RPMI8226 (cell line): ENCODE results near the gene DLEC1.
"Not testable (repeated sequence)": the region's sequence is repeated elsewhere in the genome, so short reads cannot be mapped to it uniquely, and the experiment has no call there.

ENCODE experiments used
- DNase-seq: peaks from one replicate; pipeline ENCODE4 v3.0.0-alpha.2; 2015

The DLEC1 gene

DNA sequence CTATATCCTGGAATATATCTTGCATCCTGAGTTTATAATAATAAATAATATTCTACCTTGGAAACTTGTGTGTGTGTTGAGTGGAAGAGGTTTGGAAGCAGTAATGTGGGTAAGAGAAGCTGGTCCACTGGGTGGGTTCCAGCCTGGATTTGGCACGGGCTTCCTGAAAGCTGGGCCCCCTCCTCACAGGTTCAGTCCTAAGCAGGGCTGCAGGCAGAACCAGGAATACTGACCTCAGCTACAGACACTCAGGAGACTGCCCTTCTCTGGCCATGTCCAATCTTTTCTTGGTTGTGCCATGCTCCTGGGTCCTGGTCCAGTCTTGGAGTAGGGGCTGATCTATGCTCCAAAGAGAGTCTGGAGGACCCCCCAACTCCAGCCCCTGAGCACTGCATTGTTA is 104.0 kb downstream of the DLEC1 start:
- no peak for DNase-seq

DNA sequence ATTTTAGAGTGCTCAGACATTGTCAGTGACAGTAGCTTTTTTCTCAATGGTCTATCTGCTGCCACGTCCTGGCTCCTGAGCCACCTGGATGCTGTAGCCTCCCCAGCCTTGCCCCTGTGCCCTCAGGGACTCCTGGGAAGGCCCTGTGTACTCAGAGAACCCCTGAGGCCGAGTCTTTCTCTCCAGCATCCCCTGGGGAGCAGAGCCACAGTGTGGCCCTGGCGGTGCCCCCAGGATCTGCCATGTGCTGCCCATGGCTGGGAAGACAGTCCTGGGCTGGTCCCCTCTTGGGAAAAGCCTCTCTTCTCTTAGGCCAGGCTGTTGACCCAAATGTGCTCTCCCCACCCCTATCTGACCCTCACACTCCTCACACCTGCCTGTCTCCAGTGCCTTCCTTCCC is 104.5 kb downstream of the DLEC1 start:
- DNase-seq: no peak

DNA sequence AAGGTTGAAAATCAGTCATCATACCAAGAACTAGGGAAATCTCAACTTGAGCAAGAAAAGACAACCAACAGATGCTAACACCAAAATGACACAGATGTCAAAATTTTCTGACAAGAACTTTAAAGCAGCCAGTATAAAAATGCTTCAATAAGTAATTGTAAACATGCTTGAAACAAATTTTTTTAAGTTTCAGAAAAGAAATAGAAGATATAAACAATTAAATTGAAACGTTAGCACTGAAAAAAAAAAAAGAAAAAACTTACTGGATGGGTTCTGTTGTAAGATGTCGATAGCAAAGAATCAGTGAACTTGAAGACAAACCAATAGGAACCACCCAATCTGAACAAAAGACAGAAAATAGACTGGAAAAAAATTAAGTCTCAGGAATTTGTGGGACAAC is 107.5 kb downstream of the DLEC1 start:
- no peak for DNase-seq

DNA sequence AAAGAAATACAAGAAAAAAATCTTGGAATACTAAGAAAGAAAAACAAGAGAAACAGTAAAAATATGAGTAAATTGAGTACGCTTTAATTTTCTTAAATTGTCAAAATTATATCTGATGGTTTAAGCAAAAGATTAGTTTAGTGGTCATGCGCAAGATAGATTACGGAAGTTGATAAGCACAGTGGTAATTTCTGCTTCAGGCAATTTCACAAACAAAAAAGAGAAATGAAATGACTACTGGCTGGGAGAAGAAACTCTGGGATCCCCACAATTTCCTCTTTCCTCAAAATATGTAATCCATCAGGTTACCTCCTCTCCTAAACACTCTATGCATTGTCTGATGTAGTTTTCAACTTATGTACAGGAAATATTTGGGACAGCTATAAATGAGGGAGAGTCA is 108.4 kb downstream of the DLEC1 start:
- DNase-seq: no peak

DNA sequence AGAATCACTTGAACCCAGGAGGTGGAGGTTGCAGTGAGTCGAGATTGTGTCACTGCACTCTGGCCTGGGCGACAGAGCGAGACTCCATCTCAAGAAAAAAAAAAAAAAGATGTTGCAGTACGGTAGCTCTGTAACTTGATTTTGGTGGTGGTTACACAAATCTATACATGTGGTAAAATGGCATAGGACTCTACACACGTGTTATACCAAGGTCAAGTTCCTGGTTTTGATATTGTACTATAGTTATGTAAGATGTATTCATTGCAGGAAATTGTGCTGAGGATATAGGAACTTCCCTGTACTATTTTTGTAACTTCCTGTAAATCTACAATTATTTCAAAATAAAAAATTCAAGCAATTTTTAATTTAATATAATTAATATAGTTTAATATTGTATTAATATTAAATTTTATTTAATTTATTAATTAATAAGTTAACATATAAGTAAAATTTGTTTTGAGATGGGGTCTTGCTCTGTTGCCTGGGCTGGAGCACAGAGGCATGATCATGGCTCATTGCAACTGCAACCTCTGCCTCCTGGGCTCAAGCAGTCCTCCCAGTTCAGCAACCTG is 109.4 kb downstream of the DLEC1 start:
- no peak for DNase-seq

DNA sequence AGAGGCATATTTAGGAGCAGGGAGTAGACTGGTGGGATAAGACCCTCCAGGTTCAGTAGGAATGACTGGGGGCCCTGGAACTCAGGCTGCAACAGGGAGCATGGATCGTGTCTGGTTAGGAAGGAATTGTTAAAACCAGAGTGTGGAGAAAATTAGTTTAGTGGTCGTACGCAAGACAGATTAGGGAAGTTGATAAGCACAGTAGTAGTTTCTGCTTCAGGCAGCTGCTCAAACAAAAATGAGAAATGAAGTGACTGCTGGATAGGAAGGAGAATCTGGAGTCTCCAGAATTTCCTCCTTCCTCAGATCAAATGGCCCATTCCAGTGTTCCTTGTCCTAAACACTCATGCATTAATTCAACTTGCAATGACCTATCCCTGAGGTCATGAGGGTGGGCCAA is 110.7 kb downstream of the DLEC1 start:
- DNase-seq: no peak

DNA sequence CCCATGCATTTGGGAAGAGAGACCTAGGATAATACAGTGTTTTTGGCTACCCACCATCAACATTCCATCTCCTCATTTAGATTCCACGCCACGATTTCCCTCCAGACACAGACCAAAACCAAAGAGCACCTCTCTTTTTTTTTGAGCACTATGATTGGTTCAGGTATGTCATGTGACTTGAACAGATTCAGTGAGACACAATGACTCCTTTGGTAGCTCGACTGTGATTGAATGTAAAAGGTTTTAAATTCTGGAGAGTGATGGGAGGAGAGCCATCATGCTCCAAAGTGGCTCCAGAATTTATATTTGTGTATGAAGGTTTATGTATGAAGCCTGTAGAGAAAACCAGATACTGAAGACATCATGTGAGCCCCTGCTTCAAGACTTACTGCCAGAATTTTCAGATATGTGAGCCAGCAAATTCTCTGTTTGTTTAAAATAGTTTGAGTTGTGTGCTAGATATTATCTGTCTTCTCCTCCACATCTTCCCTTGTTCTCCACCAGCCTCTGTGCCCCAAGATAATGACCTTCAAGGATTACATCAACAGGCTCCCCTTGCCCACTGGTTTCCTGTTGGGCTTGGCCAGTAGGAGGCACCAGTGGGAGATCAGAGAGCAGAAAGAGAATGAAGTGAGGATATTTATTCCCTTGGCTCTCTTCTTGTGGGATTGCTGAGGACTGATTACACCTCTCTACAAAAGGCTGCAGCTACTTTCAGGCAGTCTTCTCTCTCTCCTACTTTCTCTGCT is 111.9 kb downstream of the DLEC1 start:
- no peak for DNase-seq

DNA sequence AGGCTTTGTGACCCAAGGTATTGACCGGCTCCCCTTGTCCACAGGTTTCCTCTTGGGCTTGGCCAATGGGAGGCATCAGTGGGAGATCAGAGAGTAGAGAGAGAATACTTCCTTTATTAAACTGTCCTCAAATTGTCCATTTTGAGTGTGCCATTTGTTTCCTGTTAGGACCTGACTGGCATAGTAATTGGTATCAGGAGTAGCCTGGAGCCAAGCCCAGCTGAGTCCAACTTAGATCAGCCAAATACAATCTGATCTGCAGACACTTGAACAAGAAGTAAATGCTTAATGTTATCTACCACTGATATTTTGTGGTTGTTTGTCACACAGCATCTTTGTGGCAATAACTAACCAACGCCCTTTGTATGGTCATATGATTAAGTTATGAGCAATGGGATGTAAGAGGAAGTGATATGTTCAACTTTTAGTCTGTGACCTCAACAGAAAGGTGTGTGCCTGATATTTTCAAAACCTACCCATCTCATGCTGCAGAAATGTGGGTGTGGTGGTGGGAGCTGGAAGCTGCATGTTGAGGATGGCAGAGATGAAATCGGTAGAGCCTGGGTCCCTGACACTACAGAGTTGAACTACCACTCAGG is 112.8 kb downstream of the DLEC1 start:
- DNase-seq: no peak

DNA sequence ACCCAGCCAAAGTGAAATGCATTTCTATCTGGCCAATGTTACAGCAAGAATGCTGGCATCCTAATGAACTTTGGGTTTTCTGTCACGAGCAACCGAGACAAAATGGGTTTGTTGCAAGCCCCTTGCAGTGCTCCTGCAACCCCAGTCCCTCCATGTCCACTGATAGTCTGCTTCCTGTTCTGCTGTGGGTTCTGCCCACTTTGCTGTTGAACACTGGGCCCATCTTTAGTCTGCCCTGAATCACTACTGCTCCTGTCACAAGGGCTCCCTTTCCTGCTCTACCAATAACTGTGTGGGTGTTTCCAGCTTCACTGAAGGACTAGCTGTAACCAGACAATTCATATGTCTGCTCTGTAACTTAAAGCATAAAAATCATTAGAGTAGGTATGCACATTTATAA is 113.6 kb downstream of the DLEC1 start:
- DNase-seq: no peak

DNA sequence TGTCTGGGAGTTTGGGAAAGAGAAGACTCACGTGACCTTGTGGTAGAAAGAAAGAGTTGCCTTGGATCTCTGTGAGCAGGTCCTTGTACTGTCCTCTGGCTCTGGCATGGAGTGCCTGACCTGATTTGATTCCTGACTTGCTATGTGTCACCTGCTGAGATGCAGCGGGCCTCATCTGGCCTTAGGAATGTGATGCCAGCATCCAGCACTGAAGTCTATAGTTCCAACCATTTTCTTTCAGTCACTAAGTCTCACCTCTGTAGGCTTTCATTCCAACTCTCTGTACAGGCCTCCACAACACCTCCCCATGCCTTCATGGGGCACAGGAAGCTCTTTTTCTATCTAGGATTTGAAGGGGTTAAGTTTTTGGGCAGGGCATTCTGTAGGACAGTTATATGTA is 114.2 kb downstream of the DLEC1 start:
- no peak for DNase-seq

DNA sequence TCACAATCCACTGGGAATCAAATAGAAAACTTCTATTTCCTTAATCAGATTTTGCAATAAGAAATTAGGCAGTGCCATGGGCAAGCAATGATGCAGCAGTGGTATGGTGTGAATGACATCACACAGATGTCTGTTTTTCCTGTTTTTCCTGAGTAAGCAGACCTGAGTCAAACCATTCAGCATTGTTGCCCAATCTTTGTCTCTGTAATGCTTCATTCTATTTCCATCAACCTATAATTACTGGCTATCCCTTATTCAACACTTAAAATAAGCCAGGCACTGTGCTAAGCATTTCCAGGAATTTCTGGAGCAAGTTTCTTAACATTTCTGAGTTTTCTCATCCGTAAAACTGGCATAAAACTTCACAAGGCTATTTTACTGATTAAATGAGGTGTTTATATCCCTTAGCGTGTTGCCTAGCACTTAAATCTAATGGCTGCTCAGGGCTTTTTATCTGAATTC is 115.1 kb downstream of the DLEC1 start:
- no peak for DNase-seq

DNA sequence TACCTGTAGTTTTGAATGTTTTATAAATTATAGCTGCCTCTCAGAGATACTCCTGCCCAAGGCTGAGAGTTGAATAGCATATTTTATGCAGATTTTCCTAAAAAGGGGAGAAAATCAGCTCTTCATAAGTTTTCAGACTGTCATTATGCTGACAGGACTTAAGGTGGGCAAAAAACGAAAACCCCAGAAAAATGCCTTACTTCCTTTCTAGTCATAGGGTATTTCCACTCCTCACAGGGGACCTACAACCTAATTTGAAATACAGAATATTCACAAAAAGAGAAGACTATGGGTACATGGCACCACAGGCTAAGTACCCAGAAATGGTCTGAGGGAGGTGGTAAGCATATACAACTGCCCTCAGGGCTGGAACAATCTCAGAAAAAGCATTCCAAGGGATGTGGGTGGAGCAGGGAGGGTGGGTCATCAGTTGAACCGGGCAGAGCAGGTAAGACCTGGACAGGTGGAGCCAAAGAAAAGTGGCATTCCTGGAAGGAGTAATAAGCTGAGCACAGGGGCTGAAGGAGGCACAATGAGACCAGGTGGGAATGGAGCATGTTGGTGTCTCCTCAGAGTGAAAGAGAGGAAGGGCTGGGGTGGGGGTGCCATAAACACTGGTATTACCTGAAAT is 115.7 kb downstream of the DLEC1 start:
- no peak for DNase-seq

DNA sequence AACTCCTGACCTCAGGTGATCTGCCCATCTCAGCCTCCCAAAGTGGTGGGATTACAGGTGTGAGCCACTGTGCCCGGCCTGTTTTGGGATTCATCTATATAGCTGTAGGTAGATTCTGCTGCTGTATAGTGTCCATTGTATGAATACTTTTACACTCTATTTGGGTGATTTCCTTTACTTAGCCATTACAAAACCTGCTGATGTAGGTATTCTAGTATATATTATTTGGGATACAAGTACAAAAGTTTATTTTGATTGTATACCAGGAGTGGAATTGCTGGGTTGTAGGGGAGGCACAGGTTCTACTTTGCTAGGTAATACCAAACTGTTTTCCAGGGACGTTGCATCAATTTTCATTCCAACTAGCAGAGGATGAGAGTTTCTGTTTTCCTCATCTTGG is 116.8 kb downstream of the DLEC1 start:
- DNase-seq: no peak

DNA sequence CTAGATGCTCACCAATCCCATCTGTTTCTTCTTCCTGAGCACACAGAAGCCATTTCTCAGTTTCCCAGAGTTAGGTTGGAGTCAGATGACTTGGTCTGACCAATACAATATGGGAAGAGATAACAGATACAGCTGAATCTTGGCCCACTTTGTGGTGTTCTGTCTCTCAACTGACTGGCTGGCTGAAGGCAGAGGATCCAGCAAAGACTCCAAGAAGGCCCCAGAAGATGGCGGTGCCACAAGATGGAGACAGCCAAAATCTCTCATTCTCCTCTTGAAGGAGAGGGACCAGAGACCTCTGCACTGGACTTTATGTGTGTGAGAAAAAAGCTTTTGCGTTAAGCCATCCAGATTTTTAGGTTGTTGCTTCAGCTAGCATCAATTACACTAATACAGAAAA is 118.1 kb downstream of the DLEC1 start:
- DNase-seq: no peak

DNA sequence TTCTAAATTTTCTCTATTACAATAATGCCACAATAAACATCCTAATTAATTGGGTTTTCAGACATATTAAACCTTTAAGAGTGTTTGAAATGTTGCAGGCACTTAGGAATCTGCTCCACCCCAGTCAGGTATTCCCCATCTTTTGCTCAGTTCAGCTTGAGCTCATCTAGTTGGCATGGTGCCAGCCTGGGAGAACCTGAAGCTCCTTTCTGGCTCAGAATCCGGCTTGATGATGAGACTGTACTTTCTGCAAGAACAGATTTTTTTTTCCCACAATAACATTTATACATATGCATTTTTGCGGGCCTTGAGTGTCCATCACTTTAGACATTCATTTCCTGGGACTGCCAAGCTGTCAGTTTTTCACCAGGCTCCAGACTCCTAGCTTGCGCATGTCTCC is 118.6 kb downstream of the DLEC1 start:
- no peak for DNase-seq

DNA sequence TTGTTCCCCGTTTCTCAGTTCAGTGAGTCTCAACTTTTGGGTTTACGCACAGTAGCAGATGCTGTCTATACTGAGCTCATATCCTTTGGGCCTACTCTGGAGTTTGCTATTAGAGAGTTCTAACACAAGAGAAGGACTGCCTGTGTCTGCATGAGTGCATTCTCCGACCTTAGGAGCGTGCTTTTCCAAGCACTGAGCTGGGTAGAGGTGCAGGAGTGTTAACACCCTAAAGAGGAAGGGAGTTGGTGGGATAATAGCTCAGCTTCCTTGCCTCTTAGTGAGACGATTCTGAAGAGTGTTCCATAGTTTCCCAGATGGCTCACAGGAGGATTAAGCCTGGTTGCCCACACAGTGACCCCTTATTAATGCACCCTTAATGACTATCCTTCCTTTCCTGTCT is 119.5 kb downstream of the DLEC1 start:
- DNase-seq: no peak

DNA sequence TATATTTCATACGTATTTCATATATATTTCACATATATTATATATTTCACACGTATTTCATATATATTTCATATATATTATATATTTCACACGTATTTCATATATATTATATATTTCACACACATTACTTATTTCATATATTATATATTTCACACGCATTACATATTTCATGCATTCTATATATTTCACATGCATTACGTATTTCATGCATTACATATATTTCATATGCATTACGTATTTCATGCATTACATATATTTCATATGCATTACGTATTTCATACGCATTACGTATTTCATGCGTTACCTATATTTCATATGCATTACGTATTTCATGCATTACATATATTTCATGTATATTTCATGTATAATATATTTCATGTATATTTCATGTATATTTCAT is 121.7 kb downstream of the DLEC1 start:
- not testable (repeated sequence) for DNase-seq

DNA sequence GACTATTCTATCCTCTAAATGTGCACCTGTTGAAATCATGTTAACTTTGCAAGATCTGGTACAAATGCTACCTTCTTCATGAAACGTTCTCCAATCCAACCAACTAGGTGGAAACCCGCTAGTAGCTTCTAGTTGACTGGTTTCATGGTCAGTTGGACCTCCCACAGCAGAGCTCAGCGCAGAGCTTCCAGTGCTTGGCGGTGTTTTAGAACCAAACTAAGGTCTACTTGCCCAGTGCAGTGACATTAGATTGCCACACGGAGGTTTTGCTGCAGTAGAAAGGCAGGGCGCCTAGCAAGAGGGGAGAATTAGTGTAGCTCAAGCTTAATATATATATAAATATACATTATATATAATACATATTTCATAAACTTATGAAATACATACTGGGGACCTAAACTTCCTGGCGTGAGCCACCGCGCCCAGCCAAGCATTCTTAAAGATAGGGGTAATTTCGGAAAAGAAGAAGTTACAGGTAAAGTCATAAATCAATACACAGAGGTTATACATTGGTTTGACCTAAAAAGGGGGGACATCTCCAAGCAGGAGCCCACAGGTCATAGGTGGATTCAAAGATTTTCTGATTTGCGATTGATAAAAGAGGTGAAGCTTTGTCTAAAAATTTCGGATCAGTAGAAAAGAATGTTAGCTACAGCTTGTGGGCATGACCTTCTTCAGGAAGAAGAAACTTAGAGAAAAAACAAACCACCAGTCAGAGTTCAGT is 124.3 kb downstream of the DLEC1 start:
- peak; percentile 30 for DNase-seq

DNA sequence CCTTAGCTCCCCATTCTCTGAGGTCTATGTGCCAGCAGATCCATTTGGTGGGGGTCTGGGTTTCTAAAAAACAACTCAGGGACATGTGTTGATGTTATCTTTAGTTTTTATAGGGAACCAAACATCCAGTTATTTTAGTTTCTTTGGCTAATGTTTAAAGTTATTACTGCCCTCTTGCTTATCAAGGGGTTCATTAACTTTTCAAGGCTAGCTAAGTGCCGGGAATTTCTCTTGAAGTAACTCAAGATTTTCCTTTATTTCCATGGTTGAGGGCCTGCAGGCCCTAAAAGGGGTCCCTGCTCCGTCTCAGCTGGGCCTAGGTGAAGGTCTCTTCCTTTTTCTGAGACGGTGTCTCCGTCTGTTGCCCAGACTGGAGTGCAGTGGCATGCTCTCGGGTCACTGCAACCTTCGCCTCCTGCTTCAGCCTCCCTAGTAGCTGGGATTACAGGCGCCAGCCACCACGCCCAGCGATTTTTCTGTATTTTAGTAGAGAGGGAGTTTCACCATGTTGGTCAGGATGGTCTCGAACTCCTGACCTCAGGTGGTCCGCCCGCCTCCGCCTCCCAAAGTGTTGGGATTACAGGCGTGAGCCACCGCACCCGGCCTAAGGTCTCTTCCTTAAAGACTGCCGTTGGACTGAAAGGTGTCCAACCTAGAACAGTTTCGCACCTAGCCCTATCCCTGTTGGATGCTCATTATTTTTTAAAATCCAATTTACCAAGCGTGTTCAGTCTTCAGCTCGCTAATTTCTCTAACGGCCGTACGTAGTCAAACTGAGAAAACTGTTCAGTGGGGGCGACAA is 125.0 kb downstream of the DLEC1 start:
- no peak for DNase-seq

DNA sequence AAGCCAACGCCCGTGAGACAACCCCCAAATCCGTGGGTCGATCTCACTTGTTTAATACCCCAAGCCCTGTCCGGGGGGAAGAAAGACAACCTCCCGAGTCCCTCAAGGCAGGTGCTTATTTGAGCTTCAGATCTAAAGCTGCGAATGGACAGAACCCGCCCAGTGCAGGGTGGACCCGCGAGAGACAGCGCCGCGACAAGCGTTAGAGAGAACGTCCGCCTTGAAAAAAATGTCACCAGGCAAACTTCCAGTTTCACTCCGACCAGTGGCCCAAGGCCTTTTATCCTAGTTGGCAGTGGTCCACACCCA is 125.6 kb downstream of the DLEC1 start:
- no peak for DNase-seq

DNA sequence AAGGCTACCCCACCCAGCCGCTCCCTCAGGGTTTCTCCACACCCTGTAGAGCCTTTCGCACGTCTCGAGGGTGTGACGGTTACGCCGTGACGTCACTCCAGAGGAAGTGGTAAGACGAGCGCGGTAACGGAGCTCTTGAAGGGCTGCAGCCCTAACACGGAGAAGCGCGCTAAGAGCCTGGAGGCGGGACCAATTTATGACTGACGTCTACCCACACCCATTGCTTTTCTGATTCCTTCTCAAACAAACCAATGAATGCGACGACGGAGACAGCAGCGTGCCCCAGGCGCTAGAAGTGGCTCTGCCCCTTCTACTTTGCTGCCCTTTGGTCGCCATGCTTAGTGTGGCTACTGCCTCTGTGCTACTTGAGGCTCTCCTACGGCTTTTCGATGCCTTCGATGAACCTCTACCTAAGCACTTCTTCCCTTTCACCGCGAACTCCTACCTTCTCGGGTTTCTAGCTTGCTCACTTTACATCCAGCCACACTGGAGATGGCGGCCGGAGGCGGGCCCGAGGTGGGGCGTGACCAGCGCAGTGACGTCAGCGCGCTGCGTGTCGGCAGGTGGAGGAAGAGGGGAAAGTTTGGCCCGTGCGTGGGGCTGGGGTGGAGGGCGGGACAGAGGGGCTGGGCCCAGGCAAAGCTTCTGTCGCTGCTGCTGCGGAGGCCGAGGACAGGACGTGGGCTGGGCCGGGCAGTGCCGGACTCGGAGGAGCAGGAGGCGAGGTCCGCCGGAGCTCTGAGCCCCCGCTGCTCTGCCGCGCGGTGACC is 126.1 kb downstream of the DLEC1 start, which contains the start of gene OXSR1:
OXSR1 (plus strand) TSS at position 586 of the 770 bp plus-strand sequence. CDS start 340 bp downstream, outside the sequence.
- DNase-seq: peak; percentile 99
